GM18867 (cell line): Measurements from ENCODE around the gene TCF7.
"Not testable (repeated sequence)": the region's sequence is repeated elsewhere in the genome, so short reads cannot be mapped to it uniquely, and the experiment has no call there.

Experiments
- ATAC-seq: cut with Tn5 transposase; IDR thresholded peaks from one replicate; pipeline ENCODE4 v1.9.1; 2021; ENCODE audit warnings: mild to moderate bottlenecking, moderate library complexity; ENCODE audit not compliant: unreplicated experiment

Gene TCF7

GRCh38 chr5:134142806-134143205 lies 28.3 kb downstream of the TCF7 start:
- ATAC-seq, result no peak

GRCh38 chr5:134143431-134143830 lies 28.9 kb downstream of the TCF7 start:
- ATAC-seq, result no peak

GRCh38 chr5:134143944-134144941 lies 29.8 kb downstream of the TCF7 start:
- ATAC-seq, result no peak

GRCh38 chr5:134145041-134145757 lies 30.7 kb downstream of the TCF7 start:
- ATAC-seq, result no peak

- ATAC-seq, result peak; percentile 72
These were observed 31.5 kb downstream of the TCF7 start for GRCh38 chr5:134145779-134146581.

GRCh38 chr5:134146651-134147518 lies 32.4 kb downstream of the TCF7 start:
- ATAC-seq, result no peak

- no peak for ATAC-seq
These were observed 33.8 kb downstream of the TCF7 start for GRCh38 chr5:134148316-134148715.

GRCh38 chr5:134148986-134149539 lies 34.6 kb downstream of the TCF7 start:
- no peak for ATAC-seq

- no peak for ATAC-seq
These were observed 35.3 kb downstream of the TCF7 start for GRCh38 chr5:134149571-134150303.

GRCh38 chr5:134151723-134152122 lies 37.2 kb downstream of the TCF7 start:
- no peak for ATAC-seq

- ATAC-seq, result not testable (repeated sequence)
These were observed 37.8 kb downstream of the TCF7 start for GRCh38 chr5:134152173-134152832.

- ATAC-seq, result no peak
These were observed 38.8 kb downstream of the TCF7 start for GRCh38 chr5:134153241-134153640.

GRCh38 chr5:134153657-134154056 lies 39.2 kb downstream of the TCF7 start:
- ATAC-seq, result no peak

- no peak for ATAC-seq
These were observed 47.3 kb downstream of the TCF7 start for GRCh38 chr5:134161513-134162395.

- ATAC-seq, result no peak
These were observed 48.1 kb downstream of the TCF7 start for GRCh38 chr5:134162592-134162991.

- no peak for ATAC-seq
These were observed 57.5 kb downstream of the TCF7 start for GRCh38 chr5:134171972-134172371.
